Adrenal gland (tissue), 19 donors: ENCODE results near the gene ADCY1. TPM values are rescaled to one million over a fixed set of nuclear protein-coding genes. Genes with fewer than 3 reads are reported as not detected.
"Not testable (repeated sequence)": the region's sequence is repeated elsewhere in the genome, so short reads cannot be mapped to it uniquely, and the experiment has no call there.

ENCODE experiments used
- DNase-seq, 7 donors: peaks; one replicate each; pipeline ENCODE4 v3.0.0-alpha.2; 2019 to 2020
- H3K27ac ChIP-seq, 5 donors: fragments of 200-600 bp; sonication (generic) in 4 of 5; 1 replicate in 3 of 5; 2 replicates in 2 of 5; pipeline versions ENCODE4 v1.5.1 to v1.8.0; 2016 to 2020; ENCODE audit warnings: mild to moderate bottlenecking in 1 of 5
- H3K27me3 ChIP-seq: fragments of 200-600 bp; 2 replicates; pipeline ENCODE4 v1.8.0; 2021
- H3K36me3 ChIP-seq, 2 donors: fragments of 200-600 bp; replicated peaks in 1 of 2; 1 replicate in 1 of 2; 2 replicates in 1 of 2; pipeline versions ENCODE4 v1.5.1 to v1.8.0; 2018 to 2022
- H3K4me1 ChIP-seq, 2 donors: fragments of 200-600 bp; replicated peaks in 1 of 2; 1 replicate in 1 of 2; 2 replicates in 1 of 2; pipeline versions ENCODE4 v1.5.1 to v1.8.0; 2018 to 2021
- H3K4me3 ChIP-seq, 4 donors: fragments of 200-600 bp; sonication (generic) in 3 of 4; one replicate each; pipeline ENCODE4 v1.5.1; 2016 to 2018
- H3K9me3 ChIP-seq, 3 donors: fragments of 200-600 bp; sonication (generic) in 1 of 3; replicated peaks in 1 of 3; 1 replicate in 2 of 3; 2 replicates in 1 of 3; pipeline versions ENCODE4 v1.5.1 to v1.8.0; 2016 to 2021
- POLR2A ChIP-seq, 2 donors: fragments of 450-650 bp; IDR thresholded peaks; one replicate each; pipeline ENCODE4 v1.6.1; 2017; ENCODE audit warnings: antibody characterized with exemption in 2 of 2, mild to moderate bottlenecking in 2 of 2, moderate library complexity in 1 of 2
- WGBS, 4 donors: extraction: QIAGEN DNeasy Blood & Tissue Kit in 2 of 4; methylation state at CpG; one replicate each; pipeline versions ENCODE4 v1.1.5 to v1.1.7; 2013 to 2017; 5-methylcytosine and 5-hydroxymethylcytosine counted together
- intact Hi-C, 2 donors: fragments of 100-400 bp; cut with DNase I; formaldehyde crosslinking; loops; one replicate each; pipeline versions ENCODE4 v1.14.1 to v1.15.0; 2022 to 2023
- long read RNA-seq, 10 donors: library from polyadenylated mRNA in 3 of 10; unstranded in 2 of 10; stranded (forward) in 1 of 10; transcript quantifications; one replicate each; pipeline ENCODE4 v2.0.0 and lab custom pipeline, GENCODE V29; 2021 to 2026
- polyA plus RNA-seq, 3 donors: library from polyadenylated mRNA; stranded (reverse); fragments of 200-250 nt in 2 of 3; fragments of 350-450 nt in 1 of 3; fragmentation: Illumina TruSeq in 1 of 3; extraction: RNeasy Lipid Tissue Mini Kit (QIAGEN cat#74804) in 1 of 3; gene quantifications; one replicate each; pipeline ENCODE4 v1.2.3, GENCODE V29; 2013 to 2014
- total RNA-seq, 9 donors: library from RNA; depleted of rRNA in 4 of 9; stranded (reverse); fragments of >200 nt in 4 of 9; fragments of 120-200 nt in 1 of 9; fragmentation: NEBNext Ultra II Directional in 1 of 9; extraction: Animal tissue kit (Norgen Biotek cat#: 25700) in 1 of 9; gene quantifications; one replicate each; pipeline versions ENCODE4 v1.1.0 to v1.2.4, GENCODE V29; 2013 to 2023
- TF ChIP-seq, protein P1 (sequence below), 6 experiments: fragments of 450-650 bp in 4 of 6; fragments of 200-600 bp in 2 of 6; sonication (generic) in 1 of 6; IDR thresholded peaks; 1 replicate in 5 of 6; 2 replicates in 1 of 6; pipeline versions ENCODE4 v1.5.1 to v1.8.0; 2016 to 2021; ENCODE audit warnings: antibody characterized with exemption in 6 of 6, mild to moderate bottlenecking in 2 of 6, moderate library complexity in 1 of 6
- donor health status: healthy with polysubstance abuse.
- donor health status: Bipolar disorder and iron deficiency.
- donor health status: DM: yes; HTN: yes; CAD: no.
- donor health status: DM: no; HTN: no; CAD: no.
- donor health status: DM: no; HTN: no; CAD: no.
- donor health status: DM: yes; HTN: yes; CAD: no.

The ADCY1 gene
- total RNA-seq (1 to 10 TPM; 2.1 to 9.5 (median 4.7) TPM), polyA plus RNA-seq (1 to 10 TPM in 2 of 3 donors, under 1 TPM in 1; 0.88 to 2.3 (median 1.5) TPM)
- long read RNA-seq, donor 1 = 0 reads
- long read RNA-seq, donor 2, full-length matches to known transcripts = 1 of 1 reads
- long read RNA-seq, donor 2, partial matches to known transcripts = 0 of 1 reads
- long read RNA-seq, donor 2, other reads (novel, unspliced or antisense) = 0 of 1 reads
- long read RNA-seq, donor 3 = 0 reads
- long read RNA-seq, donor 4, partial matches to known transcripts = 0 of 2 reads
- long read RNA-seq, donor 4, other reads (novel, unspliced or antisense) = 2 of 2 reads
- long read RNA-seq, donor 5, partial matches to known transcripts = 0 of 2 reads
- long read RNA-seq, donor 5, other reads (novel, unspliced or antisense) = 2 of 2 reads
- long read RNA-seq, donor 6, partial matches to known transcripts = 0 of 1 reads
- long read RNA-seq, donor 6, other reads (novel, unspliced or antisense) = 1 of 1 reads
- long read RNA-seq, donor 7 = 0 reads
- long read RNA-seq, donor 8, full-length matches to known transcripts = 1 of 1 reads
- long read RNA-seq, donor 8, partial matches to known transcripts = 0 of 1 reads
- long read RNA-seq, donor 8, other reads (novel, unspliced or antisense) = 0 of 1 reads
- long read RNA-seq, donor 9 = 0 reads
- long read RNA-seq, donor 10 = 0 reads

DNA sequence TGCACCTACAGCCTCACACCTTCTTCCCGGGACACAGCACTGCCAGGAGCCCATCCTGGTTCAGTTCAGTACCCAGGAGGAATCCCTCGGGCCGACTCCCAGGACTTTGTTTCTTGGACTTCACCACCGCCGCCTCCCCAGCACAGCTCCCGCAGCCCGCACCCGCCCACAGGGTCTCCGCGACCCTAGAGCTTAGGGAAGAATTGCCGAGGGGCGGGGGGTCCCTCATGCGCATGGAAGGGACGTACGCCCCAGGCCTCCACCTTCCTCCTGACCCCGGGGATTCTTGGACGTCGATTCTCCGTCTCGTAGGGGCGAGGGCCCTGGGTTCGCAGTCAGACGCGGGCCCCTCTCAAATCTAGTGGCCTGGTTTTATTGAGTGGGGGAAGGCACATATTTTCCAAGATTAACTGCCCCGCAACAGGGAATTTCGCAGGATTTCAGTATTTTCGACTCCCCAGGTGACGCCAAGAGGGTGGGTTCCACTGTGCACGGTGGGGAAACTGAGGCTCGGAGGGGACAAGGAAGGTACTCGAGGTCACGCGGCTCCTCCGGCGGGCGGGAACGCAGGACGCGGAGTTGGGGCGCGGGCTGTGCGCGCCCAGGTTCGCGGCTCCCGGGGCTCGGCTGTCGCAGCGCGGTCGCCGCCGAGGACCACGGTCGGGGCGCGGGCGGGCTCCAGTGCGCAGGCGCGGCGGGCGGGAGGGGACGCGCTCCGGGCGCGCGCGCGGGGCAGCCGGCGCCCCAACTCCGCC, at the start of gene ADCY1:
ADCY1 (plus strand) TSS at position 708 of the 755 bp plus-strand sequence. CDS start 176 bp downstream, outside the sequence.
- no peak for DNase-seq
- H3K27ac ChIP-seq = no peak within 1 kb of the TSS
- H3K4me3 ChIP-seq = peak within 1 kb of the TSS in 2 of 4 donors; percentile 16 to 51
- intact Hi-C loops = no loop called here
- no peaks in the 10 kb centered on the region for H3K9me3 ChIP-seq
- 11 to 27% (median 14%) methylated on average over 29 to 72 of the region's 74 CpGs for WGBS, 4 donors
- peaks cover 0 to 9% of the 10 kb centered on the region in 2 donors for H3K4me1 ChIP-seq
- peaks cover 10% of the 10 kb centered on the region for H3K27me3 ChIP-seq
- TF ChIP-seq, protein P1, sequence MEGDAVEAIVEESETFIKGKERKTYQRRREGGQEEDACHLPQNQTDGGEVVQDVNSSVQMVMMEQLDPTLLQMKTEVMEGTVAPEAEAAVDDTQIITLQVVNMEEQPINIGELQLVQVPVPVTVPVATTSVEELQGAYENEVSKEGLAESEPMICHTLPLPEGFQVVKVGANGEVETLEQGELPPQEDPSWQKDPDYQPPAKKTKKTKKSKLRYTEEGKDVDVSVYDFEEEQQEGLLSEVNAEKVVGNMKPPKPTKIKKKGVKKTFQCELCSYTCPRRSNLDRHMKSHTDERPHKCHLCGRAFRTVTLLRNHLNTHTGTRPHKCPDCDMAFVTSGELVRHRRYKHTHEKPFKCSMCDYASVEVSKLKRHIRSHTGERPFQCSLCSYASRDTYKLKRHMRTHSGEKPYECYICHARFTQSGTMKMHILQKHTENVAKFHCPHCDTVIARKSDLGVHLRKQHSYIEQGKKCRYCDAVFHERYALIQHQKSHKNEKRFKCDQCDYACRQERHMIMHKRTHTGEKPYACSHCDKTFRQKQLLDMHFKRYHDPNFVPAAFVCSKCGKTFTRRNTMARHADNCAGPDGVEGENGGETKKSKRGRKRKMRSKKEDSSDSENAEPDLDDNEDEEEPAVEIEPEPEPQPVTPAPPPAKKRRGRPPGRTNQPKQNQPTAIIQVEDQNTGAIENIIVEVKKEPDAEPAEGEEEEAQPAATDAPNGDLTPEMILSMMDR (IDR thresholded peaks at IDR 0.05) = no peak
- TF ChIP-seq POLR2A (IDR thresholded peaks at IDR 0.05) = no peak
- no peaks in the 10 kb centered on the region for H3K36me3 ChIP-seq

- 54 to 59% (median 57%) methylated on average over 5 of the region's 5 CpGs for WGBS, 4 donors
- DNase-seq = no peak
- intact Hi-C loops = no loop called here
These were observed 49.7 kb upstream of the ADCY1 start for GRCh38 chr7:45524445-45524844.

GRCh38 chr7:45525057-45525456, 49.1 kb upstream of the ADCY1 start:
- no peak for DNase-seq
- Histone ChIP-seq H3K27me3 (no peaks in the 10 kb centered on the region), H3K27ac (no peak overlapping the region), H3K9me3 (no peaks in the 10 kb centered on the region), H3K4me3 (no peak overlapping the region), H3K36me3 (no peaks in the 10 kb centered on the region), H3K4me1 (no peaks in the 10 kb centered on the region)
- TF ChIP-seq, protein P1 (IDR thresholded peaks at IDR 0.05) = no peak
- TF ChIP-seq POLR2A (IDR thresholded peaks at IDR 0.05) = no peak
- intact Hi-C loops = no loop called here

More at GRCh38 chr7:45524445-45524844, 49.7 kb upstream of the ADCY1 start:
- H3K36me3 ChIP-seq = no peaks in the 10 kb centered on the region
- no peaks in the 10 kb centered on the region for H3K27me3 ChIP-seq
- H3K4me3 ChIP-seq = no peak overlapping the region
- no peak for TF ChIP-seq POLR2A (IDR thresholded peaks at IDR 0.05)
- TF ChIP-seq, protein P1 (IDR thresholded peaks at IDR 0.05) = no peak
- no peak overlapping the region for H3K27ac ChIP-seq
- H3K9me3 ChIP-seq = no peaks in the 10 kb centered on the region
- no peaks in the 10 kb centered on the region for H3K4me1 ChIP-seq

GRCh38 chr7:45543473-45543872, 30.7 kb upstream of the ADCY1 start:
- Histone ChIP-seq H3K4me1 (no peaks in the 10 kb centered on the region), H3K27me3 (no peaks in the 10 kb centered on the region)

DNA sequence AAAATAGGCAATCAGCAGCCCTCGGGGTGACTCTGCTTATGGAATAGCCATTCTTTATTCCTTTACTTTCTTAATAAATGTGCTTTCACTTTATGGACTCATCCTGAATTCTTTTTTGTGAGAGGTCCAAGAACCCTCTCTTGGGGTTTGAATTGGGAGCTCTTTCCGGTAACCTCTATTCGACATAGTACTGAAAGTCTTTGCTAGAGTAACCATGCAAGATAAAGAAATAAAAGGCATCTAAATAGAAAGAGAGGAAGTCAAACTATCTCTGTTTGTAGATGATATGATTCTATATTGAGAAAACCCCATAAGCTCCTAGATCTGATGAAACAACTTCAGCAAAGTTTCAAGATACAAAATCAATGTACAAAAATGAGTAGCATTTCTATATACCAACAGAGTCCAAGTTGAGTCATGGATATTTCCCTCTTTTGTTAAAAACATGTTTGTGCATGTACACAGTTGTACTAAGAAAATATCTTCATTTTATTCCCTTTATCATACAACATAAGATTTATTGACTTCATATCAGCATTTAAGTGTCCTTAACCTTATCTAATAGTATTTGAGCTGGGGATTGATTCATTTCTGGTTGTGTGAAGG, 29.0 kb upstream of the ADCY1 start:
- 65 to 91% (median 72%) methylated on average over 3 of the region's 3 CpGs for WGBS, 4 donors
- H3K36me3 ChIP-seq, intact Hi-C loops, H3K4me1 ChIP-seq, H3K9me3 ChIP-seq, H3K27me3 ChIP-seq, H3K4me3 ChIP-seq, DNase-seq: not testable (repeated sequence)
- peak overlapping the region in 1 of 5 donors; percentile 52 for H3K27ac ChIP-seq

More at GRCh38 chr7:45543473-45543872, 30.7 kb upstream of the ADCY1 start:
- Histone ChIP-seq H3K9me3 (peaks cover 0 to 7% (median 0%) of the 10 kb centered on the region in 3 donors), H3K27ac (no peak overlapping the region), H3K36me3 (no peaks in the 10 kb centered on the region), H3K4me3 (no peak overlapping the region)
- no peak for DNase-seq
- intact Hi-C loops = no loop called here
- WGBS, 4 donors = 27 to 31% (median 30%) methylated on average over 3 of the region's 3 CpGs
- TF ChIP-seq, protein P1 (IDR thresholded peaks at IDR 0.05) = no peak
- TF ChIP-seq POLR2A (IDR thresholded peaks at IDR 0.05) = no peak

GRCh38 chr7:45548917-45549316, 25.3 kb upstream of the ADCY1 start:
- 63 to 79% (median 75%) methylated on average over 2 of the region's 2 CpGs for WGBS, 4 donors
- DNase-seq, H3K4me3 ChIP-seq, H3K36me3 ChIP-seq, H3K27ac ChIP-seq, H3K27me3 ChIP-seq, H3K9me3 ChIP-seq, H3K4me1 ChIP-seq, intact Hi-C loops: not testable (repeated sequence)
